ENCODE measurements around the gene SPON1.

DNA sequence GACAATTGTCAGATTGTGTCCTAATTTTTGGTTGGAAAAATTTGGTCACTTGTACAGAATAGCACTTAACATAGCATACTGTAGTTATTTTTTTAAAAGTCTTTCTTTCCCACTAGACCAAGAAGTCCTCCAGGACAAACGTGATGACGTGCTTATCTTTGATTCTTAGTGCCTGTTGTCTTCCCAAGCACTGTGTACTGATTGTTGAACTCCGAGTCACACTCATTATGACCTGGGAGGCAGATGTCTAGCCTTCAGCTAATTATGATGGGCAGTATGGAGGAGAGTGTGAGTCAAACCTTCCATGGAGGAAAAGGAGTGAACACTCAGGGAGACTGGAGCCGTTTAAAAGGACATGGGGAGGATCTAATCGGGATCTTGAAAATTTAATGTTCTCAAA, 119.8 kb downstream of the SPON1 start:
- no peak for TF ChIP-seq ZFX (IDR thresholded peaks at IDR 0.05; ENCODE audit: borderline replicate concordance)
- TF ChIP-seq, protein P1, sequence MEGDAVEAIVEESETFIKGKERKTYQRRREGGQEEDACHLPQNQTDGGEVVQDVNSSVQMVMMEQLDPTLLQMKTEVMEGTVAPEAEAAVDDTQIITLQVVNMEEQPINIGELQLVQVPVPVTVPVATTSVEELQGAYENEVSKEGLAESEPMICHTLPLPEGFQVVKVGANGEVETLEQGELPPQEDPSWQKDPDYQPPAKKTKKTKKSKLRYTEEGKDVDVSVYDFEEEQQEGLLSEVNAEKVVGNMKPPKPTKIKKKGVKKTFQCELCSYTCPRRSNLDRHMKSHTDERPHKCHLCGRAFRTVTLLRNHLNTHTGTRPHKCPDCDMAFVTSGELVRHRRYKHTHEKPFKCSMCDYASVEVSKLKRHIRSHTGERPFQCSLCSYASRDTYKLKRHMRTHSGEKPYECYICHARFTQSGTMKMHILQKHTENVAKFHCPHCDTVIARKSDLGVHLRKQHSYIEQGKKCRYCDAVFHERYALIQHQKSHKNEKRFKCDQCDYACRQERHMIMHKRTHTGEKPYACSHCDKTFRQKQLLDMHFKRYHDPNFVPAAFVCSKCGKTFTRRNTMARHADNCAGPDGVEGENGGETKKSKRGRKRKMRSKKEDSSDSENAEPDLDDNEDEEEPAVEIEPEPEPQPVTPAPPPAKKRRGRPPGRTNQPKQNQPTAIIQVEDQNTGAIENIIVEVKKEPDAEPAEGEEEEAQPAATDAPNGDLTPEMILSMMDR (IDR thresholded peaks at IDR 0.05), result no peak
